B cell (primary cell): ENCODE data around the gene DUSP15. TPM values are rescaled to one million over a fixed set of nuclear protein-coding genes. Genes with fewer than 3 reads are reported as not detected.
"Not testable (repeated sequence)": the region's sequence is repeated elsewhere in the genome, so short reads cannot be mapped to it uniquely, and the experiment has no call there.

ENCODE experiments used
- ATAC-seq: fragments of 200-7000 bp; cut with Tn5 transposase; one replicate; pipeline ENCODE4 v1.10.0; 2021; ENCODE audit warnings: low read depth, mild to moderate bottlenecking, moderate number of reproducible peaks, moderate library complexity
- CTCF ChIA-PET: fragments of 350-600 bp; sonication (Branson Sonifier 250); formaldehyde crosslinking; loops from one replicate; lab custom pipeline; 2021; ENCODE audit warnings: antibody characterized with exemption, inconsistent platforms; lab: Charles Lee
- POLR2A ChIA-PET: fragments of 350-600 bp; sonication (Branson Sonifier 250); formaldehyde crosslinking; loops from one replicate; lab custom pipeline; 2021; ENCODE audit warnings: antibody characterized with exemption; lab: Charles Lee
- DNase-seq: peaks from one replicate; pipeline ENCODE4 v3.0.0; 2013
- H2AFZ ChIP-seq: 2 replicates; pipeline ENCODE4 v1.6.1; 2012; ENCODE audit warnings: mild to moderate bottlenecking, low read depth, low read length; ENCODE audit not compliant: insufficient read depth, poor library complexity, severe bottlenecking
- H3K27ac ChIP-seq, 2 donors: 1 replicate in 1 of 2; 2 replicates in 1 of 2; pipeline ENCODE4 v1.5.1; 2012 to 2013; ENCODE audit warnings: low read length in 2 of 2, mild to moderate bottlenecking in 2 of 2, moderate library complexity in 1 of 2
- H3K27me3 ChIP-seq, 4 experiments: fragments of 200-600 bp in 1 of 4; sonication (generic) in 1 of 4; replicated peaks in 1 of 4; 1 replicate in 2 of 4; 2 replicates in 2 of 4; pipeline versions ENCODE4 v1.6.1 to v1.7.0; 2013 to 2016; ENCODE audit warnings: low read length in 3 of 4, mild to moderate bottlenecking in 2 of 4, mixed read lengths in 1 of 4, moderate library complexity in 1 of 4; ENCODE audit not compliant: insufficient read depth in 4 of 4, control insufficient read depth in 3 of 4; ENCODE audit errors: control extremely low read depth in 1 of 4
- H3K36me3 ChIP-seq, 2 experiments: replicated peaks in 1 of 2; 1 replicate in 1 of 2; 2 replicates in 1 of 2; pipeline versions ENCODE4 v1.6.1 to v1.7.1; 2013; ENCODE audit warnings: low read length in 1 of 2; ENCODE audit not compliant: insufficient read depth in 2 of 2, control insufficient read depth in 1 of 2; ENCODE audit errors: control extremely low read depth in 1 of 2, extremely low read depth in 1 of 2
- H3K4me1 ChIP-seq, 2 donors: fragments of 200-600 bp in 1 of 2; sonication (generic) in 1 of 2; 1 replicate in 1 of 2; 2 replicates in 1 of 2; pipeline versions ENCODE4 v1.5.1 to v1.6.1; 2013 to 2017; ENCODE audit warnings: low read length in 2 of 2; ENCODE audit not compliant: control insufficient read depth in 2 of 2, insufficient read depth in 2 of 2
- H3K4me2 ChIP-seq: replicated peaks from 2 replicates; pipeline ENCODE3; 2012; ENCODE audit warnings: mild to moderate bottlenecking, low read depth, low read length; ENCODE audit not compliant: poor library complexity, severe bottlenecking
- H3K4me3 ChIP-seq, 5 experiments: fragments of 200-600 bp in 1 of 5; sonication (generic) in 1 of 5; 1 replicate in 3 of 5; 2 replicates in 2 of 5; pipeline versions ENCODE4 v1.5.1 to v1.7.0; 2011 to 2016; ENCODE audit warnings: low read length in 4 of 5, mild to moderate bottlenecking in 4 of 5, low read depth in 2 of 5, control low read depth in 1 of 5, moderate library complexity in 1 of 5; ENCODE audit not compliant: insufficient read depth in 1 of 5; ENCODE audit errors: control extremely low read depth in 1 of 5, extremely low read depth in 1 of 5
- H3K79me2 ChIP-seq: fragments of 200-600 bp; sonication (generic); one replicate; pipeline ENCODE4 v1.6.0; 2016; ENCODE audit warnings: low read length; ENCODE audit not compliant: control insufficient read depth, insufficient read depth
- H3K9ac ChIP-seq: fragments of 200-600 bp; sonication (generic); 2 replicates; pipeline ENCODE4 v1.6.1; 2017; ENCODE audit warnings: mild to moderate bottlenecking, low read length, moderate library complexity
- H3K9me3 ChIP-seq, 3 donors: one replicate each; pipeline versions ENCODE4 v1.6.1 to v1.7.1; 2013; ENCODE audit warnings: low read length in 2 of 3; ENCODE audit not compliant: control insufficient read depth in 2 of 3, insufficient read depth in 1 of 3; ENCODE audit errors: control extremely low read depth in 1 of 3
- H4K20me1 ChIP-seq: 2 replicates; pipeline ENCODE4 v1.6.0; 2012; ENCODE audit warnings: mild to moderate bottlenecking, low read length; ENCODE audit not compliant: insufficient read depth, control insufficient read depth, poor library complexity, severe bottlenecking
- H3K27ac Mint-ChIP-seq: one replicate; pipeline ENCODE4 v1.8.0; 2021; ENCODE audit warnings: mixed read lengths
- H3K27me3 Mint-ChIP-seq: one replicate; pipeline ENCODE4 v1.8.0; 2021; ENCODE audit warnings: mixed read lengths
- H3K4me1 Mint-ChIP-seq: one replicate; pipeline ENCODE4 v1.8.0; 2021; ENCODE audit warnings: mixed read lengths
- H3K4me3 Mint-ChIP-seq: one replicate; pipeline ENCODE4 v1.8.0; 2021; ENCODE audit warnings: mixed read lengths
- H3K9me3 Mint-ChIP-seq: one replicate; pipeline ENCODE4 v1.8.0; 2022; ENCODE audit warnings: mixed read lengths; ENCODE audit not compliant: insufficient read depth
- CTCF ChIP-seq: fragments of 200-600 bp; IDR thresholded peaks from one replicate; pipeline ENCODE4 v1.8.0; 2022; ENCODE audit warnings: antibody characterized with exemption, mild to moderate bottlenecking
- EZH2 ChIP-seq: IDR thresholded peaks from 2 replicates; pipeline ENCODE4 v1.6.1; 2012; ENCODE audit warnings: borderline replicate concordance, low read depth, mild to moderate bottlenecking, moderate library complexity, low read length; ENCODE audit not compliant: insufficient read depth, poor library complexity, severe bottlenecking
- WGBS: methylation state at CpG from one replicate; pipeline ENCODE4 v1.1.5; 2013; ENCODE audit warnings: missing lambda C conversion rate; ENCODE audit not compliant: insufficient coverage; 5-methylcytosine and 5-hydroxymethylcytosine counted together
- intact Hi-C: fragments of 100-400 bp; cut with micrococcal nuclease; formaldehyde crosslinking; loops from one replicate; pipeline ENCODE4 v1.10.0; 2022
- polyA plus RNA-seq: library from polyadenylated mRNA; depleted of rRNA; stranded (reverse); fragments of >200 nt; gene quantifications from 2 replicates; pipeline ENCODE4 v1.2.3, GENCODE V29; 2012
- total RNA-seq, 2 donors: library from RNA; stranded (reverse); fragments of 120-200 nt in 1 of 2; gene quantifications; 1 replicate in 1 of 2; 2 replicates in 1 of 2; pipeline versions ENCODE4 v1.2.3 to v1.2.4, GENCODE V29; 2013 to 2022

Gene DUSP15
- total and polyA plus RNA-seq, 2 donors (not counting 1 experiment from before 2014, with no cell fraction given), result 0.78 to 3.3 TPM

- Histone ChIP-seq H3K4me2 (no peak overlapping the region), H2AFZ (no peak overlapping the region), H3K36me3 (no peaks in the 10 kb centered on the region), H3K4me3 (no peak overlapping the region), H3K4me1 (no peaks in the 10 kb centered on the region), H3K27ac (no peak overlapping the region), H4K20me1 (no peaks in the 10 kb centered on the region), H3K79me2 (no peaks in the 10 kb centered on the region), H3K9ac (no peak overlapping the region), H3K27me3 (no peaks in the 10 kb centered on the region), H3K9me3 (no peaks in the 10 kb centered on the region)
- CTCF ChIA-PET, result interaction anchor here (0.9 to 1.4 kb wide), 3 partner anchors 13 to 46 kb away, joined by 3 to 6 read pairs (median 3); no protein-coding TSS in a partner anchor
- no peaks in the 10 kb centered on the region for H3K9me3 Mint-ChIP-seq
- ATAC-seq, result no peak
- DNase-seq, result no peak
- intact Hi-C loops, result no loop called here
- H3K27ac Mint-ChIP-seq, result no peak overlapping the region
- 49% methylated on average over 4 of the region's 6 CpGs for WGBS
- no peak overlapping the region for H3K4me3 Mint-ChIP-seq
- no peaks in the 10 kb centered on the region for H3K27me3 Mint-ChIP-seq
- TF ChIP-seq CTCF (no peak), EZH2 (no peak)
- H3K4me1 Mint-ChIP-seq, result peaks cover 4% of the 10 kb centered on the region
- POLR2A ChIA-PET, result no interaction called here
Measured at GRCh38 chr20:31829731-31830130, 40.6 kb downstream of the DUSP15 start.

GRCh38 chr20:31828016-31828415 is 42.3 kb downstream of the DUSP15 start:
- H3K4me1 Mint-ChIP-seq, H3K27me3 ChIP-seq, H3K36me3 ChIP-seq, H3K27ac ChIP-seq, H4K20me1 ChIP-seq, H3K9me3 ChIP-seq, H3K79me2 ChIP-seq, H3K27ac Mint-ChIP-seq, DNase-seq, H3K4me3 Mint-ChIP-seq, POLR2A ChIA-PET, H3K4me3 ChIP-seq, H3K9ac ChIP-seq, H3K9me3 Mint-ChIP-seq, ATAC-seq, H3K4me2 ChIP-seq, CTCF ChIA-PET, intact Hi-C loops, H3K4me1 ChIP-seq, H3K27me3 Mint-ChIP-seq, H2AFZ ChIP-seq: not testable (repeated sequence)
- WGBS, result 100% methylated on average over 7 of the region's 11 CpGs
